Globus pallidus (tissue), 1 donor: ENCODE results near the gene SPSB4.
A peak's percentile ranks its signal among the peaks of the same experiment; 100 is the strongest.
"Not testable (repeated sequence)": the region's sequence is repeated elsewhere in the genome, so short reads cannot be mapped to it uniquely, and the experiment has no call there.

Experiments used
- DNase-seq: peaks from one replicate; pipeline ENCODE4 v3.0.0-alpha.2; 2015; ENCODE audit warnings: low spot score

SPSB4 gene

GRCh38 chr3:141050576-141051442, at the start of gene SPSB4:
Gene SPSB4, plus strand, starts transcription at chr3:141051347. Its CDS starts 14,758 bp downstream, at chr3:141066105.
- no peak for DNase-seq

GRCh38 chr3:141006344-141006743, 44.8 kb upstream of the SPSB4 start:
- DNase-seq, result no peak

GRCh38 chr3:141009496-141009895, 41.7 kb upstream of the SPSB4 start:
- DNase-seq, result no peak

- DNase-seq, result peak; percentile 51
Observed at GRCh38 chr3:141011232-141011996, 39.7 kb upstream of the SPSB4 start.

- no peak for DNase-seq
Observed at GRCh38 chr3:141011997-141012262, 39.2 kb upstream of the SPSB4 start.

- no peak for DNase-seq
Observed at GRCh38 chr3:141012571-141012970, 38.6 kb upstream of the SPSB4 start.

- no peak for DNase-seq
Observed at GRCh38 chr3:141015481-141015880, 35.7 kb upstream of the SPSB4 start.

- DNase-seq, result not testable (repeated sequence)
Observed at GRCh38 chr3:141017366-141018322, 33.5 kb upstream of the SPSB4 start.

GRCh38 chr3:141019244-141019643, 31.9 kb upstream of the SPSB4 start:
- DNase-seq, result no peak

- DNase-seq, result no peak
Observed at GRCh38 chr3:141020143-141020830, 30.9 kb upstream of the SPSB4 start.

- no peak for DNase-seq
Observed at GRCh38 chr3:141021261-141021660, 29.9 kb upstream of the SPSB4 start.

GRCh38 chr3:141030296-141030695, 20.9 kb upstream of the SPSB4 start:
- DNase-seq, result no peak

- no peak for DNase-seq
Observed at GRCh38 chr3:141039589-141039988, 11.6 kb upstream of the SPSB4 start.

- DNase-seq, result no peak
Observed at GRCh38 chr3:141044695-141045641, 6.2 kb upstream of the SPSB4 start.

GRCh38 chr3:141045849-141046248, 5.3 kb upstream of the SPSB4 start:
- no peak for DNase-seq

- DNase-seq, result no peak
Observed at GRCh38 chr3:141047168-141047567, 4.0 kb upstream of the SPSB4 start.

- DNase-seq, result no peak
Observed at GRCh38 chr3:141049681-141050080, 1.5 kb upstream of the SPSB4 start.

GRCh38 chr3:141051443-141052200, 475 bp downstream of the SPSB4 start:
- DNase-seq, result no peak

GRCh38 chr3:141052201-141053069, 1.3 kb downstream of the SPSB4 start:
- DNase-seq, result no peak
